WTC11 (cell line): ENCODE results near the gene PKP1. TPM values are rescaled to one million over a fixed set of nuclear protein-coding genes. Genes with fewer than 3 reads are reported as not detected.

Experiments used
- ATAC-seq: fragments of 200-7000 bp; cut with Tn5 transposase; 2 replicates; pipeline ENCODE4 v1.10.0; 2021; ENCODE audit warnings: mild to moderate bottlenecking, moderate library complexity
- CTCF ChIA-PET: fragments of 300-600 bp; sonication (Branson Sonifier 250); formaldehyde crosslinking; loops from one replicate; lab custom pipeline; 2021; ENCODE audit warnings: antibody characterized with exemption; lab: Charles Lee
- POLR2A ChIA-PET: fragments of 350-600 bp; sonication (Branson Sonifier 250); formaldehyde crosslinking; loops from one replicate; lab custom pipeline; 2021; ENCODE audit warnings: antibody characterized with exemption; lab: Charles Lee
- DNase-seq: peaks from one replicate; pipeline ENCODE4 v3.0.0; 2021; ENCODE audit warnings: low spot score
- H3K27ac Mint-ChIP-seq: 2 replicates; pipeline ENCODE4 v1.8.0; 2021; ENCODE audit warnings: mixed read lengths
- H3K27me3 Mint-ChIP-seq: 2 replicates; pipeline ENCODE4 v1.8.0; 2021; ENCODE audit warnings: low read depth, mild to moderate bottlenecking, moderate library complexity, mixed read lengths
- H3K36me3 Mint-ChIP-seq: 2 replicates; pipeline ENCODE4 v1.8.0; 2021; ENCODE audit warnings: mixed read lengths
- H3K4me1 Mint-ChIP-seq: 2 replicates; pipeline ENCODE4 v1.8.0; 2022; ENCODE audit warnings: mixed read lengths
- H3K4me3 Mint-ChIP-seq: 2 replicates; pipeline ENCODE4 v1.8.0; 2021; ENCODE audit warnings: mild to moderate bottlenecking, moderate library complexity, mixed read lengths
- H3K9me3 Mint-ChIP-seq: 2 replicates; pipeline ENCODE4 v1.8.0; 2021; ENCODE audit warnings: mixed read lengths
- AR ChIP-seq: fragments of 250-450 bp; sonication (Bioruptor Pico); IDR thresholded peaks from 2 replicates; pipeline ENCODE4 v1.9.0; 2021; ENCODE audit warnings: mild to moderate bottlenecking
- ARID4B ChIP-seq: sonication (generic); formaldehyde crosslinking; IDR thresholded peaks from 2 replicates; pipeline ENCODE4 v1.8.0; 2023; ENCODE audit warnings: missing genetic modification reagents, mild to moderate bottlenecking, borderline replicate concordance
- CDX4 ChIP-seq: fragments of 250-450 bp; sonication (Bioruptor Pico); IDR thresholded peaks from 2 replicates; pipeline ENCODE4 v1.9.0; 2021; ENCODE audit warnings: moderate library complexity, mild to moderate bottlenecking, inconsistent platforms, borderline replicate concordance
- E2F1 ChIP-seq: sonication (generic); formaldehyde crosslinking; IDR thresholded peaks from 2 replicates; pipeline ENCODE4 v1.8.0; 2022; ENCODE audit warnings: mild to moderate bottlenecking, missing genetic modification reagents
- ELF4 ChIP-seq: sonication (generic); formaldehyde crosslinking; IDR thresholded peaks from 2 replicates; pipeline ENCODE4 v1.8.1; 2022; ENCODE audit warnings: low read depth, mild to moderate bottlenecking, moderate library complexity, missing genetic modification reagents
- ESRRA ChIP-seq: sonication (generic); formaldehyde crosslinking; IDR thresholded peaks from 2 replicates; pipeline ENCODE4 v1.8.1; 2022; ENCODE audit warnings: mild to moderate bottlenecking, missing genetic modification reagents, borderline replicate concordance
- HMGA2 ChIP-seq: fragments of 250-450 bp; sonication (Bioruptor Pico); IDR thresholded peaks from 2 replicates; pipeline ENCODE4 v1.4.0; 2021; ENCODE audit warnings: mild to moderate bottlenecking, moderate library complexity
- HMGXB4 ChIP-seq: sonication (generic); formaldehyde crosslinking; IDR thresholded peaks from 2 replicates; pipeline ENCODE4 v1.8.1; 2023; ENCODE audit warnings: mild to moderate bottlenecking, moderate library complexity, missing genetic modification reagents
- IRF1 ChIP-seq: sonication (generic); formaldehyde crosslinking; IDR thresholded peaks from 2 replicates; pipeline ENCODE4 v1.8.0; 2023; ENCODE audit warnings: missing genetic modification reagents
- JAZF1 ChIP-seq: fragments of 250-450 bp; sonication (Bioruptor Pico); IDR thresholded peaks from 2 replicates; pipeline ENCODE4 v1.9.0; 2021; ENCODE audit warnings: moderate library complexity, mild to moderate bottlenecking, inconsistent platforms
- JUN ChIP-seq: sonication (generic); formaldehyde crosslinking; IDR thresholded peaks from 2 replicates; pipeline ENCODE4 v1.8.0; 2023; ENCODE audit warnings: mild to moderate bottlenecking, missing genetic modification reagents
- MAX ChIP-seq: sonication (generic); formaldehyde crosslinking; IDR thresholded peaks from 2 replicates; pipeline ENCODE4 v1.8.0; 2022; ENCODE audit warnings: mild to moderate bottlenecking, missing genetic modification reagents
- MLX ChIP-seq: sonication (generic); formaldehyde crosslinking; IDR thresholded peaks from 2 replicates; pipeline ENCODE4 v1.8.1; 2023; ENCODE audit warnings: mild to moderate bottlenecking, missing genetic modification reagents, moderate library complexity
- NFE2L1 ChIP-seq: sonication (generic); formaldehyde crosslinking; IDR thresholded peaks from 2 replicates; pipeline ENCODE4 v1.8.1; 2023; ENCODE audit warnings: missing genetic modification reagents
- NR3C1 ChIP-seq: sonication (generic); formaldehyde crosslinking; conservative IDR thresholded peaks from 2 replicates; pipeline ENCODE4 v1.8.1; 2023; ENCODE audit warnings: low read depth, mild to moderate bottlenecking, missing genetic modification reagents
- RORB ChIP-seq: fragments of 250-450 bp; sonication (Bioruptor Pico); IDR thresholded peaks from 2 replicates; pipeline ENCODE4 v1.9.0; 2021; ENCODE audit warnings: mild to moderate bottlenecking
- USF2 ChIP-seq: sonication (generic); formaldehyde crosslinking; IDR thresholded peaks from 2 replicates; pipeline ENCODE4 v1.8.1; 2023; ENCODE audit warnings: mild to moderate bottlenecking, missing genetic modification reagents, moderate library complexity
- ZBTB43 ChIP-seq: sonication (generic); formaldehyde crosslinking; IDR thresholded peaks from 2 replicates; pipeline ENCODE4 v1.8.1; 2023; ENCODE audit warnings: mild to moderate bottlenecking, missing genetic modification reagents
- ZSCAN18 ChIP-seq: fragments of 250-450 bp; sonication (Bioruptor Pico); IDR thresholded peaks from 2 replicates; pipeline ENCODE4 v2.1.2; 2022; ENCODE audit warnings: mild to moderate bottlenecking, moderate library complexity
- total RNA-seq: library from RNA; stranded (reverse); gene quantifications from 3 replicates; pipeline ENCODE4 v1.2.3, GENCODE V29; 2021

PKP1 gene
- total RNA-seq, 1 experiment from 2014 or later = 0.24 TPM

GRCh38 chr1:201377611-201378092 is 94.3 kb downstream of the PKP1 start, which contains the start of gene TNNT2:
Gene TNNT2 (minus strand): TSS chr1:201377680. CDS start chr1:201373254, 4,426 bp downstream.
- Mint-ChIP-seq H3K27me3 (0 out of 2 replicates have a peak, but pooled peaks cover 2% of the 10 kb centered on the region), H3K4me1 (peaks cover 46% of the 10 kb centered on the region), H3K9me3 (no peaks in the 10 kb centered on the region), H3K27ac (peak within 1 kb of the TSS; percentile 98), H3K36me3 (no peaks in the 10 kb centered on the region), H3K4me3 (peak within 1 kb of the TSS; percentile 58)
- ATAC-seq = no peak
- ChIA-PET CTCF (interaction anchor here (3.2 to 5.6 kb wide), 3 partner anchors 17 to 58 kb away, joined by 25 to 82 read pairs (median 31); no protein-coding TSS in a partner anchor), POLR2A (no interaction called here)
- no peak for TF ChIP-seq RORB (CRISPR knock-in tag)
- TF ChIP-seq MAX (CRISPR knock-in tag) = no peak
- no peak for TF ChIP-seq JAZF1 (CRISPR knock-in tag)
- TF ChIP-seq ZSCAN18 = no peak
- TF ChIP-seq MLX = no peak
- TF ChIP-seq NR3C1 (CRISPR knock-in tag) = no peak
- TF ChIP-seq HMGA2 = no peak
- no peak for TF ChIP-seq AR (CRISPR knock-in tag)
- no peak for TF ChIP-seq E2F1 (CRISPR knock-in tag)
- TF ChIP-seq ELF4 (CRISPR knock-in tag) = no peak
- no peak for TF ChIP-seq ARID4B (CRISPR knock-in tag)
- no peak for TF ChIP-seq ZBTB43 (CRISPR knock-in tag)
- TF ChIP-seq NFE2L1 (CRISPR knock-in tag) = no peak
- TF ChIP-seq CDX4 = no peak
- TF ChIP-seq HMGXB4 = no peak
- TF ChIP-seq JUN = no peak
- no peak for TF ChIP-seq USF2 (CRISPR knock-in tag)
- TF ChIP-seq ESRRA (CRISPR knock-in tag) = no peak
- no peak for TF ChIP-seq IRF1 (CRISPR knock-in tag)
- DNase-seq = no peak
